Fibroblast of villous mesenchyme (primary cell): ENCODE results near the gene ARMC6. TPM values are rescaled to one million over a fixed set of nuclear protein-coding genes. Genes with fewer than 3 reads are reported as not detected.

Source experiments
- DNase-seq: peaks from one replicate; pipeline ENCODE4 v3.0.0-alpha.2; 2010; ENCODE audit warnings: low read depth
- H3K4me3 ChIP-seq: 2 replicates; pipeline ENCODE4 v1.5.1; 2011; ENCODE audit warnings: low read depth, mild to moderate bottlenecking, low read length
- CTCF ChIP-seq: IDR thresholded peaks from 2 replicates; pipeline ENCODE4 v1.5.1; 2012; ENCODE audit warnings: low read depth, mild to moderate bottlenecking, low read length; ENCODE audit not compliant: insufficient read depth
- total RNA-seq: library from RNA; depleted of rRNA; stranded (reverse); fragments of >200 nt; gene quantifications from 2 replicates; pipeline ENCODE4 v1.2.3, GENCODE V29; 2012

The ARMC6 gene
- total RNA-seq, 1 donor: 37.1 TPM

- peak; percentile 76 for TF ChIP-seq CTCF
- DNase-seq: peak; percentile 65
- no peak overlapping the region for H3K4me3 ChIP-seq
These were observed 20.3 kb downstream of the ARMC6 start for GRCh38 chr19:19053508-19054314.

GRCh38 chr19:19054315-19054938, 21.0 kb downstream of the ARMC6 start:
- no peak overlapping the region for H3K4me3 ChIP-seq
- no peak for DNase-seq
- no peak for TF ChIP-seq CTCF

- H3K4me3 ChIP-seq: no peak overlapping the region
- no peak for DNase-seq
- no peak for TF ChIP-seq CTCF
These were observed 21.6 kb downstream of the ARMC6 start for GRCh38 chr19:19054939-19055440.

- no peak for DNase-seq
- TF ChIP-seq CTCF: no peak
These were observed 22.3 kb downstream of the ARMC6 start for GRCh38 chr19:19055701-19056100.

GRCh38 chr19:19056636-19057275, 23.4 kb downstream of the ARMC6 start:
- no peak for TF ChIP-seq CTCF
- no peak for DNase-seq
- H3K4me3 ChIP-seq: no peak overlapping the region

More at GRCh38 chr19:19055701-19056100, 22.3 kb downstream of the ARMC6 start:
- H3K4me3 ChIP-seq: no peak overlapping the region

GRCh38 chr19:19057317-19057716, 23.9 kb downstream of the ARMC6 start:
- DNase-seq: no peak
- no peak overlapping the region for H3K4me3 ChIP-seq
- no peak for TF ChIP-seq CTCF
